ENCODE data around the gene EFS.
"Not testable (repeated sequence)": the region's sequence is repeated elsewhere in the genome, so short reads cannot be mapped to it uniquely, and the experiment has no call there.

EFS gene

GRCh38 chr14:23406244-23406643 lies 41.3 kb upstream of the EFS start:
- Histone ChIP-seq H3K4me1 (ENCODE audit: control insufficient read depth in 1 of 2, insufficient read depth in 2 of 2, low read length in 2 of 2) (no peaks in the 10 kb centered on the region), H3K9me3 (ENCODE audit: control insufficient read depth in 1 of 2, low read length in 2 of 2) (no peaks in the 10 kb centered on the region), H3K27me3 (ENCODE audit: control insufficient read depth in 1 of 2, insufficient read depth in 2 of 2, low read length in 2 of 2) (peaks cover 0 to 8% of the 10 kb centered on the region in 2 donors), H3K36me3 (ENCODE audit: control insufficient read depth in 1 of 2, insufficient read depth in 2 of 2, low read length in 2 of 2) (no peaks in the 10 kb centered on the region), H3K27ac (ENCODE audit: low read depth, low read length) (no peak overlapping the region), H3K4me3 (ENCODE audit: low read depth in 1 of 2, low read length in 2 of 2) (no peak overlapping the region), H3K9ac (ENCODE audit: low read depth in 1 of 2, low read length in 2 of 2) (no peak overlapping the region)

DNA sequence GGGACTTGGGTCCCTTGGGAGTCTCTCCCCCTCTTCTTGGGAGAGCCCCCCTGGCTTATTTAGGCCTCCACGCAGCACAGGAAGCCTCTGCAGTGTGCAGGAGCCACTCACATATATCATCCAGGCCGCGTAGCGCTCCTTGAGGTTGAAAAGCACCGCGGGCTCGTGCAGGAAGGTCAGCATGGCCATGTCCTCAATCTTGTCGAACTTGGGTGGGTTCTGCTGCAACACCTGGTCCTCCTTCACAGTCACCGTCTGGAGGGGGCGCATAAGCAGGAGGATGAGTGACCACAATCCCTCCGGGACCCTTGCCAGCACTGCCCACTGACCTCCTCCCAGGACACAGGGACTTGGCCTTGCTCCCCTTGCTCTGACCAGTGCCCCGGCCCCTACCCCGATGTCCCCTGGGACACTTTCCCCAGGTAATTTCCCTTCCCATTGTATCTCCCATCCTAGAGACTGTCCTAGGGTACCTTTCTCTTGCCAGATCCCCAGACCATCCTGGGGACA lies 40.6 kb upstream of the EFS start:
- H3K9me3 ChIP-seq (ENCODE audit: control insufficient read depth in 1 of 2, low read length in 2 of 2), result no peaks in the 10 kb centered on the region
- no peak overlapping the region for H3K9ac ChIP-seq (ENCODE audit: low read depth in 1 of 2, low read length in 2 of 2)
- H3K27ac ChIP-seq (ENCODE audit: low read depth, low read length), result no peak overlapping the region
- no peak overlapping the region for H3K4me3 ChIP-seq (ENCODE audit: low read depth in 1 of 2, low read length in 2 of 2)
- peaks cover 0 to 8% of the 10 kb centered on the region in 2 donors for H3K27me3 ChIP-seq (ENCODE audit: control insufficient read depth in 1 of 2, insufficient read depth in 2 of 2, low read length in 2 of 2)
- no peaks in the 10 kb centered on the region for H3K36me3 ChIP-seq (ENCODE audit: control insufficient read depth in 1 of 2, insufficient read depth in 2 of 2, low read length in 2 of 2)
- no peaks in the 10 kb centered on the region for H3K4me1 ChIP-seq (ENCODE audit: control insufficient read depth in 1 of 2, insufficient read depth in 2 of 2, low read length in 2 of 2)

DNA sequence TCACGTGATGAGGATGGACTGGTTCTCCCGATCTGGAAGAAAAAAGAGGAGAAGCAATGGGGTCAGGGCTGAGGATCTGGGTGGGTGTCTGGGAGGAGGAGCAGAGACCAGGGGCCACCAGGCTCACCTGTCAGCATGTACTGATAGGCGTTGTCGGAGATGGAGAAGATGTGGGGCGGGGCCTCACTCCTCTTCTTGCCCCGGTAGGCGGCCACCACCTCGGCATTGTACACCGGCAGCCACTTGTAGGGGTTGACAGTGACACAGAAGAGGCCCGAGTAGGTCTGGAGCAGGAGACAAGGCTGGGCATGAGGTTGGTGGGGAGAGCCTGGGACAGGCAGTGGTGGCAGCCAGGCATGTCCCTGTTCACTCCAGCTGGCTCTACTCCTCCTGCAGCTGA lies 40.1 kb upstream of the EFS start:
- peaks cover 0 to 8% of the 10 kb centered on the region in 2 donors for H3K27me3 ChIP-seq (ENCODE audit: control insufficient read depth in 1 of 2, insufficient read depth in 2 of 2, low read length in 2 of 2)
- no peak overlapping the region for H3K4me3 ChIP-seq (ENCODE audit: low read depth in 1 of 2, low read length in 2 of 2)
- no peaks in the 10 kb centered on the region for H3K4me1 ChIP-seq (ENCODE audit: control insufficient read depth in 1 of 2, insufficient read depth in 2 of 2, low read length in 2 of 2)
- H3K9me3 ChIP-seq (ENCODE audit: control insufficient read depth in 1 of 2, low read length in 2 of 2), result no peaks in the 10 kb centered on the region
- H3K36me3 ChIP-seq (ENCODE audit: control insufficient read depth in 1 of 2, insufficient read depth in 2 of 2, low read length in 2 of 2), result no peaks in the 10 kb centered on the region
- H3K9ac ChIP-seq (ENCODE audit: low read depth in 1 of 2, low read length in 2 of 2), result no peak overlapping the region
- H3K27ac ChIP-seq (ENCODE audit: low read depth, low read length), result no peak overlapping the region

DNA sequence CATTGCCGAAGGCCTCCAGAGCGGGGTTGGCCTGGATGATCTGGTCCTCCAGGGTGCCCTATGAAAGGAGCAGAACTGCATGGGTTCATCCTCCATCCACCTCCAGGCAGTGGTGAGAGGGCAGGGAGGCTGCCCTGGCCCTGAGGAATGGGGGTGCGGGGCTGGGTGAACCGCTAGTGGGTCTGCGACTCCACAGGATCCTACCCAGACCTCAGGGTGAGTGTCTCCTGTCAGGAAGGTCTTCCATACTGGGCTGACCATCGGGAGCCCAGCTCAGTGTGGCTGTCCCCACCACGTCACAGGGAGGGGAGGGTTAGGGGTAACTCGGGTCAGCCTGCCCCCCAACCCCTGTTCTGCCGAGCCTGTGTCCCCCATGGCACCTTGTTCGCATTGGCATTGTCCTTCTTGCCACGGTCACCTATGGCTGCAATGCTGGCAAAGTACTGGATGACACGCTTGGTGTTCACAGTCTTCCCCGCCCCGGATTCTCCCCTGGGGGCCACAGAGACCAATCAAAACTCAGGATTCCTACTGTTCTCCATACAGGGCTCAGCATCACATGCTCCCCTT lies 39.4 kb upstream of the EFS start:
- Histone ChIP-seq H3K4me1 (ENCODE audit: control insufficient read depth in 1 of 2, insufficient read depth in 2 of 2, low read length in 2 of 2) (no peaks in the 10 kb centered on the region), H3K4me3 (ENCODE audit: low read depth in 1 of 2, low read length in 2 of 2) (no peak overlapping the region), H3K36me3 (ENCODE audit: control insufficient read depth in 1 of 2, insufficient read depth in 2 of 2, low read length in 2 of 2) (no peaks in the 10 kb centered on the region), H3K27ac (ENCODE audit: low read depth, low read length) (no peak overlapping the region), H3K9me3 (ENCODE audit: control insufficient read depth in 1 of 2, low read length in 2 of 2) (no peaks in the 10 kb centered on the region), H3K27me3 (ENCODE audit: control insufficient read depth in 1 of 2, insufficient read depth in 2 of 2, low read length in 2 of 2) (peaks cover 0 to 8% of the 10 kb centered on the region in 2 donors), H3K9ac (ENCODE audit: low read depth in 1 of 2, low read length in 2 of 2) (no peak overlapping the region)

DNA sequence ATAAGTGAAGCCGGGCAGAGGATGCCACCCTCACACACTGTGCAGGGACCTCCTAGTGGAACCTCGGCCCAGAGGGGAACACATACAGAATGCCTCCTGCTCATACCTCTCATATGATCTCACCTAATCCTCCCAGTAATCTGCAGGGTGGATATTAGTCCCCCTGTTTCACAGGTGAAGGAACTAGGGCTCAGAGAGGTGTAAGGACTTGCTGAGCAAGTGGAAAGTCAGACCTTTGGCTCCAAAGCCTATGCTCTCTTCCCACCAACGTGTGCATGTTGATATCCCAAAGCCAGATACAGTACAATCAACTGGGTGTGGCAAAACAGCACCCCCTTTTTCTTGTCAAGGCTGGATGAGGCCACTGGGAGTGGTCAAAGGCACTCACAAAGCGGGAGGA lies 38.9 kb upstream of the EFS start:
- no peaks in the 10 kb centered on the region for H3K9me3 ChIP-seq (ENCODE audit: control insufficient read depth in 1 of 2, low read length in 2 of 2)
- H3K36me3 ChIP-seq (ENCODE audit: control insufficient read depth in 1 of 2, insufficient read depth in 2 of 2, low read length in 2 of 2), result no peaks in the 10 kb centered on the region
- H3K27me3 ChIP-seq (ENCODE audit: control insufficient read depth in 1 of 2, insufficient read depth in 2 of 2, low read length in 2 of 2), result peaks cover 0 to 8% of the 10 kb centered on the region in 2 donors
- H3K4me3 ChIP-seq (ENCODE audit: low read depth in 1 of 2, low read length in 2 of 2), result no peak overlapping the region
- no peak overlapping the region for H3K9ac ChIP-seq (ENCODE audit: low read depth in 1 of 2, low read length in 2 of 2)
- H3K27ac ChIP-seq (ENCODE audit: low read depth, low read length), result no peak overlapping the region
- H3K4me1 ChIP-seq (ENCODE audit: control insufficient read depth in 1 of 2, insufficient read depth in 2 of 2, low read length in 2 of 2), result no peaks in the 10 kb centered on the region

DNA sequence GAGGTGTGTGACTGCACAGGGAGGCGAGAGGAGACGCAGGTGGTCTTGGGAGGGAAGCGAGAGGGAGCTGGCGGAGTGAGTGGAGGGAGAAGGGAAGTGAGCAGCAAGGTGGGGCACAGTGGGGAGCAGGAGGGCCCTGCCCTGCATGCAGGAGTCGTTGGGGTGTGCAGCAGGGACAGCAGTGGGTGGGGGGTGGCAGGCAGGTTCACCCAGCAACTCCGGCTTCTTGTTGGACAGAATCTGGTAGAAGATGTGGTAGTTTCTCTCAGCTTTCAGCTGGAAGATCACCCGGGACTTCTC lies 38.1 kb upstream of the EFS start:
- Histone ChIP-seq H3K27ac (ENCODE audit: low read depth, low read length) (no peak overlapping the region), H3K9ac (ENCODE audit: low read depth in 1 of 2, low read length in 2 of 2) (no peak overlapping the region), H3K4me3 (ENCODE audit: low read depth in 1 of 2, low read length in 2 of 2) (no peak overlapping the region), H3K36me3 (ENCODE audit: control insufficient read depth in 1 of 2, insufficient read depth in 2 of 2, low read length in 2 of 2) (no peaks in the 10 kb centered on the region), H3K27me3 (ENCODE audit: control insufficient read depth in 1 of 2, insufficient read depth in 2 of 2, low read length in 2 of 2) (peaks cover 0 to 8% of the 10 kb centered on the region in 2 donors), H3K4me1 (ENCODE audit: control insufficient read depth in 1 of 2, insufficient read depth in 2 of 2, low read length in 2 of 2) (no peaks in the 10 kb centered on the region), H3K9me3 (ENCODE audit: control insufficient read depth in 1 of 2, low read length in 2 of 2) (no peaks in the 10 kb centered on the region)

- Histone ChIP-seq H3K27ac (ENCODE audit: low read depth, low read length) (no peak overlapping the region), H3K36me3 (ENCODE audit: control insufficient read depth in 1 of 2, insufficient read depth in 2 of 2, low read length in 2 of 2) (no peaks in the 10 kb centered on the region), H3K4me1 (ENCODE audit: control insufficient read depth in 1 of 2, insufficient read depth in 2 of 2, low read length in 2 of 2) (no peaks in the 10 kb centered on the region), H3K9me3 (ENCODE audit: control insufficient read depth in 1 of 2, low read length in 2 of 2) (no peaks in the 10 kb centered on the region), H3K4me3 (ENCODE audit: low read depth in 1 of 2, low read length in 2 of 2) (no peak overlapping the region), H3K27me3 (ENCODE audit: control insufficient read depth in 1 of 2, insufficient read depth in 2 of 2, low read length in 2 of 2) (peaks cover 0 to 8% of the 10 kb centered on the region in 2 donors), H3K9ac (ENCODE audit: low read depth in 1 of 2, low read length in 2 of 2) (no peak overlapping the region)
Measured at GRCh38 chr14:23402296-23403138, 37.5 kb upstream of the EFS start.

DNA sequence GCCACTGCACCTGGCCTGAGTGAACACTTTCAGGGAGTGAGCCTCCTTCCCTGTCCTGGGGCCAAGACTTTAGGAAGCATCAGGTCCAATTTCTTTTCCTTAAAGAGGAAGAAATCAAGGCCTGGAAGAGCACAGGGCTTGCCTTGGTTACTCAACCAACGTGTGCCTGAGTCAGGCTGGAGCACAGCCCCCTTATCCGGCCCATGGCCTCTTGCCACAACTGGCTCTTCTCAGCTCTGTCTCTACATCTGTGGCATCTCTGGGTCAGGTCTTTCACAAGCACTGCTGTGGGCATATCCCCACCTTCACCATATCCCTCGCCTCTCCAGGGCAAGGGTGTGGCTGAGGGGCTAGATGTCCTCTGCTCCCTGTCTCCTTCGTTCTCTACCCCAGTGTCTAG lies 36.3 kb upstream of the EFS start:
- H3K9me3 ChIP-seq (ENCODE audit: control insufficient read depth in 1 of 2, low read length in 2 of 2), result no peaks in the 10 kb centered on the region
- H3K9ac ChIP-seq (ENCODE audit: low read depth in 1 of 2, low read length in 2 of 2), result no peak overlapping the region
- no peak overlapping the region for H3K27ac ChIP-seq (ENCODE audit: low read depth, low read length)
- no peaks in the 10 kb centered on the region for H3K4me1 ChIP-seq (ENCODE audit: control insufficient read depth in 1 of 2, insufficient read depth in 2 of 2, low read length in 2 of 2)
- H3K36me3 ChIP-seq (ENCODE audit: control insufficient read depth in 1 of 2, insufficient read depth in 2 of 2, low read length in 2 of 2), result no peaks in the 10 kb centered on the region
- H3K4me3 ChIP-seq (ENCODE audit: low read depth in 1 of 2, low read length in 2 of 2), result no peak overlapping the region
- peaks cover 0 to 8% of the 10 kb centered on the region in 2 donors for H3K27me3 ChIP-seq (ENCODE audit: control insufficient read depth in 1 of 2, insufficient read depth in 2 of 2, low read length in 2 of 2)

GRCh38 chr14:23400496-23401149 lies 35.7 kb upstream of the EFS start:
- H3K9me3 ChIP-seq (ENCODE audit: control insufficient read depth in 1 of 2, low read length in 2 of 2); H3K9ac ChIP-seq (ENCODE audit: low read depth in 1 of 2, low read length in 2 of 2); H3K27me3 ChIP-seq (ENCODE audit: control insufficient read depth in 1 of 2, insufficient read depth in 2 of 2, low read length in 2 of 2); H3K4me1 ChIP-seq (ENCODE audit: control insufficient read depth in 1 of 2, insufficient read depth in 2 of 2, low read length in 2 of 2); H3K4me3 ChIP-seq (ENCODE audit: low read depth in 1 of 2, low read length in 2 of 2); H3K36me3 ChIP-seq (ENCODE audit: control insufficient read depth in 1 of 2, insufficient read depth in 2 of 2, low read length in 2 of 2); H3K27ac ChIP-seq (ENCODE audit: low read depth, low read length): not testable (repeated sequence)

DNA sequence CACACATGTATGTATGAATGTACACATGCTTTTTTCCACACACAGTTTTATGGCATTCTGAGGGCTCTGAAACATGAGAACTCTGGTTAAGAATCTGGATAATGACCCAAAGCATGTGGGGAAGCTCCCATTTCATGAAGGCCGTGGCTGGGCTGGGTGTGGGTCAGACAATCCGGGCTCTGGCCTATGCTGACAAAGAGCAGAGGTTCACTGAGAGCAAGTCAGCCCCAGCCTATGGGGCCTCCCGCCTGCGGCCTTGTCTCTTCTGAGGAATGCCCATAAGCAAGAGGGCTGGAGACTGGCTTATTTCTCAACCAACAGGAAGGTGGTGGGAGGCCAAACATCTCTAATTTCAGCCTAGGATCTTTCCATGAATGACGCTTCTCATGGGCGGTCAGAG lies 34.6 kb upstream of the EFS start:
- Histone ChIP-seq H3K4me3 (ENCODE audit: low read depth in 1 of 2, low read length in 2 of 2) (no peak overlapping the region), H3K4me1 (ENCODE audit: control insufficient read depth in 1 of 2, insufficient read depth in 2 of 2, low read length in 2 of 2) (no peaks in the 10 kb centered on the region), H3K9ac (ENCODE audit: low read depth in 1 of 2, low read length in 2 of 2) (no peak overlapping the region), H3K27me3 (ENCODE audit: control insufficient read depth in 1 of 2, insufficient read depth in 2 of 2, low read length in 2 of 2) (peaks cover 0 to 8% of the 10 kb centered on the region in 2 donors), H3K9me3 (ENCODE audit: control insufficient read depth in 1 of 2, low read length in 2 of 2) (no peaks in the 10 kb centered on the region), H3K36me3 (ENCODE audit: control insufficient read depth in 1 of 2, insufficient read depth in 2 of 2, low read length in 2 of 2) (no peaks in the 10 kb centered on the region), H3K27ac (ENCODE audit: low read depth, low read length) (no peak overlapping the region)

All from duodenal mucosa (tissue), 2 donors.